Liver (tissue), 3 donors: ENCODE results near the gene DISC1.

Source experiments
- ATF3 ChIP-seq: IDR thresholded peaks from 2 replicates; pipeline ENCODE4 v1.6.1; 2016; ENCODE audit warnings: antibody characterized with exemption
- CTCF ChIP-seq: fragments of 150-350 bp; IDR thresholded peaks from 2 replicates; pipeline ENCODE4 v1.5.1; 2017; ENCODE audit warnings: improper control_type of control experiment, low read depth, low read length; ENCODE audit not compliant: missing input control
- EGR1 ChIP-seq, 2 donors: IDR thresholded peaks; 2 replicates each; pipeline ENCODE4 v1.6.1; 2016 to 2018; ENCODE audit warnings: antibody characterized with exemption in 2 of 2, low read depth in 2 of 2
- FOXA1 ChIP-seq: IDR thresholded peaks from 2 replicates; pipeline ENCODE4 v1.6.1; 2016; ENCODE audit warnings: antibody characterized with exemption
- GABPA ChIP-seq, 2 donors: IDR thresholded peaks in 1 of 2; conservative IDR thresholded peaks in 1 of 2; 2 replicates each; pipeline ENCODE4 v1.6.1; 2016; ENCODE audit warnings: antibody characterized with exemption in 2 of 2, mild to moderate bottlenecking in 1 of 2, moderate library complexity in 1 of 2
- JUND ChIP-seq, 2 donors: IDR thresholded peaks; 2 replicates each; pipeline ENCODE4 v1.6.1; 2016; ENCODE audit warnings: antibody characterized with exemption in 2 of 2
- MAX ChIP-seq: IDR thresholded peaks from 2 replicates; pipeline ENCODE4 v1.6.1; 2016; ENCODE audit warnings: antibody characterized with exemption
- RAD21 ChIP-seq, 2 donors: IDR thresholded peaks; 2 replicates each; pipeline ENCODE4 v1.6.1; 2016; ENCODE audit warnings: antibody characterized with exemption in 2 of 2, mild to moderate bottlenecking in 2 of 2
- REST ChIP-seq: IDR thresholded peaks from 2 replicates; pipeline ENCODE4 v1.6.1; 2016; ENCODE audit warnings: antibody characterized with exemption, mild to moderate bottlenecking
- RXRA ChIP-seq, 2 donors: IDR thresholded peaks; 2 replicates each; pipeline ENCODE4 v1.6.1; 2017 to 2018; ENCODE audit warnings: antibody characterized with exemption in 2 of 2, mild to moderate bottlenecking in 1 of 2
- SP1 ChIP-seq: IDR thresholded peaks from 2 replicates; pipeline ENCODE4 v1.6.1; 2018; ENCODE audit warnings: antibody characterized with exemption, mild to moderate bottlenecking
- TAF1 ChIP-seq: conservative IDR thresholded peaks from 2 replicates; pipeline ENCODE4 v1.6.1; 2016; ENCODE audit warnings: antibody characterized with exemption, mild to moderate bottlenecking
- YY1 ChIP-seq: IDR thresholded peaks from 2 replicates; pipeline ENCODE4 v1.6.1; 2016; ENCODE audit warnings: antibody characterized with exemption, mild to moderate bottlenecking
- ZBTB33 ChIP-seq: IDR thresholded peaks from 2 replicates; pipeline ENCODE4 v1.6.1; 2016; ENCODE audit warnings: antibody characterized with exemption
- donor health status: healthy.
- donor health status: healthy.

- TF ChIP-seq MAX (no peak), GABPA (IDR thresholded peaks at IDR 0.05 in 1 of 2, conservative IDR thresholded peaks at IDR 0.05 in 1 of 2) (no peak), CTCF (no peak), RAD21 (IDR thresholded peaks at IDR 0.05) (no peak), EGR1 (IDR thresholded peaks at IDR 0.05; ENCODE audit: low read depth in 2 of 2) (no peak), RXRA (IDR thresholded peaks at IDR 0.05) (no peak), ZBTB33 (no peak), REST (no peak), JUND (IDR thresholded peaks at IDR 0.05) (no peak), SP1 (no peak), ATF3 (no peak), TAF1 (no peak), FOXA1 (no peak), YY1 (no peak)
These were observed 340.4 kb downstream of the DISC1 start for GRCh38 chr1:231966983-231967382.
